ENCODE results near the gene OR8K1. TPM values are rescaled to one million over a fixed set of nuclear protein-coding genes. Genes with fewer than 3 reads are reported as not detected.

The OR8K1 gene
- total and polyA plus RNA-seq, 4 donors, result not detected

GRCh38 chr11:56340289-56340688 lies 5.5 kb upstream of the OR8K1 start (continued):
- no peak for TF ChIP-seq ZBTB33 (IDR thresholded peaks at IDR 0.05)
- no peak for TF ChIP-seq TAF1 (conservative IDR thresholded peaks at IDR 0.05)
- TF ChIP-seq FOXA1 (IDR thresholded peaks at IDR 0.05), result no peak
- no peak for TF ChIP-seq YY1 (IDR thresholded peaks at IDR 0.05)
- no peak for TF ChIP-seq SP1 (IDR thresholded peaks at IDR 0.05)
- TF ChIP-seq RXRA (IDR thresholded peaks at IDR 0.05), result no peak

GRCh38 chr11:56353991-56354390 lies 8.2 kb downstream of the OR8K1 start, which contains the start of gene OR8J1:
OR8J1 (plus strand) TSS chr11:56354291; CDS start chr11:56360247, 5,956 bp downstream.
- no peak for TF ChIP-seq HNF4G (IDR thresholded peaks at IDR 0.05)
- Histone ChIP-seq H3K27ac (ENCODE audit: low read depth in 1 of 2, low read length in 2 of 2) (no peak within 1 kb of the TSS), H3K36me3 (ENCODE audit: control insufficient read depth in 4 of 4, insufficient read depth in 3 of 4, low read depth in 1 of 4, low read length in 3 of 4) (no peaks in the 10 kb centered on the region), H3K4me3 (ENCODE audit: low read depth in 1 of 3, low read length in 3 of 3) (no peak within 1 kb of the TSS), H3K9ac (ENCODE audit: low read depth in 1 of 2, low read length in 2 of 2) (no peak within 1 kb of the TSS), H3K9me3 (ENCODE audit: control insufficient read depth in 4 of 4, low read length in 3 of 4) (no peaks in the 10 kb centered on the region), H3K27me3 (ENCODE audit: control insufficient read depth in 4 of 4, insufficient read depth in 4 of 4, low read length in 3 of 4) (no peaks in the 10 kb centered on the region), H3K4me1 (ENCODE audit: control insufficient read depth in 4 of 4, insufficient read depth in 4 of 4, low read length in 3 of 4) (no peaks in the 10 kb centered on the region)
- 76% methylated on average over 2 of the region's 2 CpGs for WGBS
- no peak for DNase-seq (ENCODE audit: low spot score)

GRCh38 chr11:56375324-56375723 lies 29.5 kb downstream of the OR8K1 start, which contains the start of gene OR8U1:
OR8U1 (plus strand) TSS chr11:56375624; CDS start chr11:56375624, 0 bp downstream.
- H3K9ac ChIP-seq (ENCODE audit: low read depth in 1 of 2, low read length in 2 of 2), result no peak within 1 kb of the TSS
- no peaks in the 10 kb centered on the region for H3K27me3 ChIP-seq (ENCODE audit: control insufficient read depth in 4 of 4, insufficient read depth in 4 of 4, low read length in 3 of 4)
- H3K4me1 ChIP-seq (ENCODE audit: control insufficient read depth in 4 of 4, insufficient read depth in 4 of 4, low read length in 3 of 4), result no peaks in the 10 kb centered on the region
- H3K36me3 ChIP-seq (ENCODE audit: control insufficient read depth in 4 of 4, insufficient read depth in 3 of 4, low read depth in 1 of 4, low read length in 3 of 4), result no peaks in the 10 kb centered on the region
- TF ChIP-seq SP1 (IDR thresholded peaks at IDR 0.05) (no peak), JUND (IDR thresholded peaks at IDR 0.05) (no peak), FOXA1 (IDR thresholded peaks at IDR 0.05) (no peak), EGR1 (IDR thresholded peaks at IDR 0.05; ENCODE audit: low read depth in 2 of 2) (no peak), NR2F2 (IDR thresholded peaks at IDR 0.05) (no peak), GABPA (IDR thresholded peaks at IDR 0.05 in 1 of 2, conservative IDR thresholded peaks at IDR 0.05 in 1 of 2) (no peak), HNF4A (conservative IDR thresholded peaks at IDR 0.05) (no peak), ATF3 (IDR thresholded peaks at IDR 0.05) (no peak), MAX (IDR thresholded peaks at IDR 0.05) (no peak), FOXA2 (IDR thresholded peaks at IDR 0.05) (no peak), RXRA (IDR thresholded peaks at IDR 0.05) (no peak), ZBTB33 (IDR thresholded peaks at IDR 0.05) (no peak), HNF4G (IDR thresholded peaks at IDR 0.05) (no peak), TAF1 (conservative IDR thresholded peaks at IDR 0.05) (no peak), CTCF (IDR thresholded peaks at IDR 0.05; ENCODE audit: low read depth, low read length, missing input control) (no peak), YY1 (IDR thresholded peaks at IDR 0.05) (no peak)
- H3K27ac ChIP-seq (ENCODE audit: low read depth in 1 of 2, low read length in 2 of 2), result no peak within 1 kb of the TSS
- no peak for DNase-seq (ENCODE audit: low spot score)
- H3K9me3 ChIP-seq (ENCODE audit: control insufficient read depth in 4 of 4, low read length in 3 of 4), result peaks cover 0 to 4% (median 0%) of the 10 kb centered on the region in 4 donors
- 67% methylated on average over 2 of the region's 2 CpGs for WGBS
- no peak within 1 kb of the TSS for H3K4me3 ChIP-seq (ENCODE audit: low read depth in 1 of 3, low read length in 3 of 3)

Measured in liver (tissue), 9 donors.